ENCODE measurements around the gene PEX11A.

DNA sequence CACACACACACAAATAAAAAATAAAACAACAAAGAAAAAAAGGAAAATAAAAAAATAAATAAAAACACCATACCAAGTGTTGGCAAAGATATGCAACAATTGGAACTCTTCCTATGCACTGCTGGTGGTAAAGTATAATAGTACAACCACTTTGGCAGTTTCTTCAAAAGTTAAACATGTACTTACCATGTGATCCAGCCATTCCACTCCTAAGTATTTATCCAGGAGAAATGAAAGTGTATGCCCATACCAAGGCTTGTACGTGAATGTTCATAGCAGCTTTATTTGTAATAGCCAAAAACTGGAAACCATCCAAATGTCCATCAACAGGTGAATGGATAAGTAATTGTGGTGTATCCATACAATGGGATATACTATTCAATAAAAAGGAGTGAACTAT, 17.0 kb upstream of the PEX11A start:
- TF ChIP-seq, protein P1, sequence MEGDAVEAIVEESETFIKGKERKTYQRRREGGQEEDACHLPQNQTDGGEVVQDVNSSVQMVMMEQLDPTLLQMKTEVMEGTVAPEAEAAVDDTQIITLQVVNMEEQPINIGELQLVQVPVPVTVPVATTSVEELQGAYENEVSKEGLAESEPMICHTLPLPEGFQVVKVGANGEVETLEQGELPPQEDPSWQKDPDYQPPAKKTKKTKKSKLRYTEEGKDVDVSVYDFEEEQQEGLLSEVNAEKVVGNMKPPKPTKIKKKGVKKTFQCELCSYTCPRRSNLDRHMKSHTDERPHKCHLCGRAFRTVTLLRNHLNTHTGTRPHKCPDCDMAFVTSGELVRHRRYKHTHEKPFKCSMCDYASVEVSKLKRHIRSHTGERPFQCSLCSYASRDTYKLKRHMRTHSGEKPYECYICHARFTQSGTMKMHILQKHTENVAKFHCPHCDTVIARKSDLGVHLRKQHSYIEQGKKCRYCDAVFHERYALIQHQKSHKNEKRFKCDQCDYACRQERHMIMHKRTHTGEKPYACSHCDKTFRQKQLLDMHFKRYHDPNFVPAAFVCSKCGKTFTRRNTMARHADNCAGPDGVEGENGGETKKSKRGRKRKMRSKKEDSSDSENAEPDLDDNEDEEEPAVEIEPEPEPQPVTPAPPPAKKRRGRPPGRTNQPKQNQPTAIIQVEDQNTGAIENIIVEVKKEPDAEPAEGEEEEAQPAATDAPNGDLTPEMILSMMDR (IDR thresholded peaks at IDR 0.05), result no peak
- TF ChIP-seq POLR2A (IDR thresholded peaks at IDR 0.05), result no peak
